H9 (cell line): ENCODE data around the gene FBXL15. TPM values are rescaled to one million over a fixed set of nuclear protein-coding genes. Genes with fewer than 3 reads are reported as not detected.

ENCODE experiments used
- DNase-seq: peaks from one replicate; pipeline ENCODE4 v3.0.0-alpha.2; 2017
- H2AFZ ChIP-seq: one replicate; pipeline ENCODE4 v1.6.1; 2013; ENCODE audit warnings: mild to moderate bottlenecking, low read length, control low read depth, moderate library complexity
- H2AK5ac ChIP-seq: 2 replicates; pipeline ENCODE4 v1.6.1; 2013; ENCODE audit warnings: low read length, control low read depth, mixed read lengths; ENCODE audit not compliant: insufficient read length
- H2BK120ac ChIP-seq: one replicate; pipeline ENCODE4 v1.6.1; 2013; ENCODE audit warnings: low read depth, mild to moderate bottlenecking, low read length, control low read depth, inconsistent platforms; ENCODE audit not compliant: poor library complexity, severe bottlenecking
- H2BK12ac ChIP-seq: 2 replicates; pipeline ENCODE4 v1.6.1; 2013; ENCODE audit warnings: low read length, control low read depth, mixed read lengths, low read depth; ENCODE audit not compliant: insufficient read length
- H2BK15ac ChIP-seq: 2 replicates; pipeline ENCODE4 v1.6.1; 2013; ENCODE audit warnings: low read depth, low read length, control low read depth
- H2BK20ac ChIP-seq: one replicate; pipeline ENCODE4 v1.6.1; 2013; ENCODE audit warnings: low read depth, mild to moderate bottlenecking, low read length, control low read depth, inconsistent platforms; ENCODE audit not compliant: poor library complexity, severe bottlenecking
- H2BK5ac ChIP-seq: 2 replicates; pipeline ENCODE4 v1.6.1; 2013; ENCODE audit warnings: low read length, control low read depth, mixed read lengths; ENCODE audit not compliant: insufficient read length
- H3K14ac ChIP-seq: 2 replicates; pipeline ENCODE4 v1.6.1; 2013; ENCODE audit warnings: low read length, control low read depth; ENCODE audit not compliant: insufficient read depth
- H3K18ac ChIP-seq: 2 replicates; pipeline ENCODE4 v1.6.1; 2013; ENCODE audit warnings: low read depth, mild to moderate bottlenecking, mixed read lengths, low read length, control low read depth; ENCODE audit not compliant: insufficient read length
- H3K23ac ChIP-seq: 2 replicates; pipeline ENCODE4 v1.6.1; 2013; ENCODE audit warnings: low read length, control low read depth, mixed read lengths, low read depth; ENCODE audit not compliant: insufficient read length
- H3K23me2 ChIP-seq: 2 replicates; pipeline ENCODE4 v1.6.1; 2013; ENCODE audit warnings: low read depth, mild to moderate bottlenecking, mixed read lengths, low read length, control low read depth; ENCODE audit not compliant: insufficient read length, poor library complexity, severe bottlenecking
- H3K27ac ChIP-seq: 2 replicates; pipeline ENCODE4 v1.5.1; 2013; ENCODE audit warnings: low read length, control low read depth, mixed read lengths, low read depth; ENCODE audit not compliant: insufficient read length
- H3K27me3 ChIP-seq: 2 replicates; pipeline ENCODE4 v1.6.1; 2013; ENCODE audit warnings: low read length, control low read depth, inconsistent platforms; ENCODE audit not compliant: insufficient read depth
- H3K4ac ChIP-seq: 2 replicates; pipeline ENCODE4 v1.6.1; 2013; ENCODE audit warnings: low read depth, mild to moderate bottlenecking, control low read depth, inconsistent platforms, low read length, moderate library complexity
- H3K4me1 ChIP-seq: 2 replicates; pipeline ENCODE4 v1.6.1; 2013; ENCODE audit warnings: low read length, control low read depth, inconsistent platforms; ENCODE audit not compliant: insufficient read depth
- H3K4me2 ChIP-seq: 2 replicates; pipeline ENCODE4 v1.6.1; 2013; ENCODE audit warnings: low read length, control low read depth, mixed read lengths; ENCODE audit not compliant: insufficient read length, insufficient read depth
- H3K56ac ChIP-seq: 2 replicates; pipeline ENCODE4 v1.6.1; 2013; ENCODE audit warnings: low read depth, mild to moderate bottlenecking, mixed read lengths, low read length, control low read depth; ENCODE audit not compliant: insufficient read length
- H3K79me1 ChIP-seq: 2 replicates; pipeline ENCODE4 v1.6.1; 2013; ENCODE audit warnings: low read depth, mild to moderate bottlenecking, moderate library complexity, low read length, control low read depth, inconsistent platforms; ENCODE audit not compliant: insufficient read depth, poor library complexity, severe bottlenecking
- H3K79me2 ChIP-seq: 2 replicates; pipeline ENCODE4 v1.6.1; 2013; ENCODE audit warnings: low read length, control low read depth, inconsistent platforms; ENCODE audit not compliant: insufficient read depth
- H3K9ac ChIP-seq: 2 replicates; pipeline ENCODE4 v1.6.1; 2013; ENCODE audit warnings: low read length, control low read depth, mixed read lengths; ENCODE audit not compliant: insufficient read length; ENCODE audit errors: extremely low read depth
- H3K9me3 ChIP-seq: one replicate; pipeline ENCODE4 v1.6.1; 2013; ENCODE audit warnings: low read depth, low read length, inconsistent platforms; ENCODE audit not compliant: control insufficient read depth
- H3T11ph ChIP-seq: one replicate; pipeline ENCODE4 v1.6.1; 2013; ENCODE audit warnings: mild to moderate bottlenecking, low read length, control low read depth, inconsistent platforms
- H4K20me1 ChIP-seq: one replicate; pipeline ENCODE4 v1.6.1; 2013; ENCODE audit not compliant: control insufficient read depth, insufficient read length, insufficient read depth
- H4K5ac ChIP-seq: 2 replicates; pipeline ENCODE4 v1.6.1; 2013; ENCODE audit warnings: low read depth, mild to moderate bottlenecking, mixed read lengths, low read length, control low read depth; ENCODE audit not compliant: insufficient read length
- H4K8ac ChIP-seq: replicated peaks from 2 replicates; pipeline ENCODE4 v1.6.1; 2013; ENCODE audit warnings: low read length, control low read depth, mixed read lengths, low read depth; ENCODE audit not compliant: insufficient read length
- H4K91ac ChIP-seq: 2 replicates; pipeline ENCODE4 v1.6.1; 2013; ENCODE audit warnings: low read depth, mild to moderate bottlenecking, moderate library complexity, mixed read lengths, low read length, control low read depth; ENCODE audit not compliant: insufficient read length
- H3K27ac Mint-ChIP-seq, 3 experiments: 2 replicates in 2 of 3; 3 replicates in 1 of 3; pipeline ENCODE4 v1.8.0; 2020 to 2021; ENCODE audit warnings: mixed read lengths in 3 of 3, mild to moderate bottlenecking in 1 of 3, moderate library complexity in 1 of 3
- H3K27me3 Mint-ChIP-seq: 2 replicates; pipeline ENCODE4 v1.8.0; 2021; ENCODE audit warnings: low read depth, mild to moderate bottlenecking, moderate library complexity, mixed read lengths
- H3K36me3 Mint-ChIP-seq, 3 experiments: 2 replicates in 2 of 3; 3 replicates in 1 of 3; pipeline ENCODE4 v1.8.0; 2020 to 2021; ENCODE audit warnings: low read depth in 3 of 3, mixed read lengths in 3 of 3; ENCODE audit not compliant: insufficient read depth in 1 of 3
- H3K4me1 Mint-ChIP-seq, 2 experiments: 2 replicates each; pipeline ENCODE4 v1.8.0; 2020; ENCODE audit warnings: mixed read lengths in 2 of 2
- H3K4me3 Mint-ChIP-seq, 2 experiments: 2 replicates in 1 of 2; 3 replicates in 1 of 2; pipeline ENCODE4 v1.8.0; 2020 to 2021; ENCODE audit warnings: mild to moderate bottlenecking in 2 of 2, mixed read lengths in 2 of 2, moderate library complexity in 1 of 2
- H3K9me3 Mint-ChIP-seq, 2 experiments: 2 replicates in 1 of 2; 3 replicates in 1 of 2; pipeline ENCODE4 v1.8.0; 2020; ENCODE audit warnings: mild to moderate bottlenecking in 2 of 2, mixed read lengths in 2 of 2, moderate library complexity in 1 of 2
- CTCF ChIP-seq: fragments of 200-600 bp; sonication (generic); conservative IDR thresholded peaks from 3 replicates; pipeline ENCODE4 v1.8.0; 2021; ENCODE audit warnings: antibody characterized with exemption, mild to moderate bottlenecking
- WGBS: extraction: QIAGEN DNeasy Blood & Tissue Kit; methylation state at CpG from one replicate; pipeline ENCODE4 v1.1.7; 2013; ENCODE audit warnings: missing lambda C conversion rate, low lambda C conversion rate, mixed read lengths; ENCODE audit not compliant: insufficient read length; ENCODE audit errors: extremely low coverage; 5-methylcytosine and 5-hydroxymethylcytosine counted together
- total RNA-seq: library from RNA; stranded (reverse); gene quantifications from 2 replicates; pipeline ENCODE4 v1.2.1, GENCODE V29; 2021

FBXL15 gene
- total RNA-seq, 1 experiment from 2014 or later: 9.1 TPM

GRCh38 chr10:102393411-102394078 is 27.1 kb upstream of the FBXL15 start:
- Histone ChIP-seq H2AK5ac (no peak overlapping the region), H3K79me1 (no peaks in the 10 kb centered on the region), H3T11ph (no peak overlapping the region), H3K14ac (no peak overlapping the region), H3K56ac (no peak overlapping the region), H4K5ac (no peak overlapping the region), H3K9ac (no peak overlapping the region), H2BK120ac (no peak overlapping the region), H2AFZ (no peak overlapping the region), H4K8ac (no peak overlapping the region), H4K20me1 (peaks cover 4% of the 10 kb centered on the region), H3K27ac (no peak overlapping the region), H3K27me3 (peaks cover 11% of the 10 kb centered on the region; the same call in 1 of the 2 replicates), H3K4ac (no peak overlapping the region), H2BK5ac (no peak overlapping the region), H4K91ac (no peak overlapping the region), H2BK15ac (no peak overlapping the region), H2BK20ac (no peak overlapping the region), H3K9me3 (no peaks in the 10 kb centered on the region), H3K4me1 (no peaks in the 10 kb centered on the region), H2BK12ac (no peak overlapping the region), H3K4me2 (peak overlapping the region; percentile 69), H3K79me2 (no peaks in the 10 kb centered on the region), H3K23ac (no peak overlapping the region), H3K18ac (no peak overlapping the region), H3K23me2 (peaks cover 17% of the 10 kb centered on the region)
- no peak; the same call in 2 of the 3 replicates for TF ChIP-seq CTCF
- H3K4me1 Mint-ChIP-seq: peaks cover 32 to 44% of the 10 kb centered on the region in 2 experiments
- no CpG with 5 or more reads among the region's 30 CpGs for WGBS
- peaks cover 0 to 10% (median 9%) of the 10 kb centered on the region in 3 experiments; a peak in 5 of 7 replicates for H3K36me3 Mint-ChIP-seq
- H3K4me3 Mint-ChIP-seq: peak overlapping the region; percentile 73 to 79
- no peaks in the 10 kb centered on the region for H3K9me3 Mint-ChIP-seq
- H3K27ac Mint-ChIP-seq: no peak overlapping the region
- H3K27me3 Mint-ChIP-seq: peaks cover 65% of the 10 kb centered on the region
- no peak for DNase-seq
